Measurements from ENCODE around the gene DBT. TPM values are rescaled to one million over a fixed set of nuclear protein-coding genes. Genes with fewer than 3 reads are reported as not detected.

The DBT gene
- polyA plus RNA-seq, 1 of the 3 experiments (the other 2 are of a cell fraction), result 2.0 TPM

GRCh38 chr1:100279954-100280682 is 30.5 kb upstream of the DBT start:
- Histone ChIP-seq H3K4me1 (ENCODE audit: control insufficient read depth in 1 of 2, insufficient read depth in 2 of 2, low read depth in 1 of 2, low read length in 1 of 2) (no peaks in the 10 kb centered on the region), H3K4me2 (no peak overlapping the region), H3K79me2 (ENCODE audit: insufficient read depth) (no peaks in the 10 kb centered on the region), H3F3A (replicated peaks; ENCODE audit: insufficient read depth) (no peaks in the 10 kb centered on the region), H3K9me3 (no peaks in the 10 kb centered on the region), H3K9me2 (no peaks in the 10 kb centered on the region), H3K27me3 (ENCODE audit: insufficient read depth) (no peaks in the 10 kb centered on the region), H3K36me3 (replicated peaks in 1 of 2; ENCODE audit: control insufficient read depth in 1 of 2, insufficient read depth in 2 of 2, low read length in 1 of 2) (peaks cover 71 to 89% of the 10 kb centered on the region in 2 experiments), H3K9ac (no peak overlapping the region), H4K20me1 (ENCODE audit: insufficient read depth) (no peaks in the 10 kb centered on the region), H3K4me3 (ENCODE audit: low read depth in 2 of 2, low read length in 1 of 2) (no peak overlapping the region), H2AFZ (ENCODE audit: low read depth) (no peak overlapping the region), H3K27ac (ENCODE audit: low read depth in 2 of 2, low read length in 1 of 2) (no peak overlapping the region)
- CTCF ChIA-PET, result no interaction called here
- DNase-seq, result no peak
- WGBS (ENCODE audit: low lambda C conversion rate), result 90% methylated on average over 2 of the region's 2 CpGs
- POLR2A ChIA-PET, result no interaction called here
- TF ChIP-seq GATA2 (CRISPR knock-in tag; IDR thresholded peaks at IDR 0.05) (no peak), NRF1 (IDR thresholded peaks at IDR 0.05; ENCODE audit: low read depth, low read length) (no peak), RFX5 (IDR thresholded peaks at IDR 0.05; ENCODE audit: low read length) (no peak), TCF12 (IDR thresholded peaks at IDR 0.05) (no peak), PBX3 (IDR thresholded peaks at IDR 0.05) (no peak), RCOR1 (IDR thresholded peaks at IDR 0.05; ENCODE audit: low read length) (no peak), JUND (IDR thresholded peaks at IDR 0.05) (no peak), RAD21 (IDR thresholded peaks at IDR 0.05; ENCODE audit: low read length) (no peak), EZH2phosphoT487 (IDR thresholded peaks at IDR 0.05; ENCODE audit: borderline replicate concordance, low read depth) (no peak), RXRA (IDR thresholded peaks at IDR 0.05; ENCODE audit: borderline replicate concordance, low read depth) (no peak), USF1 (IDR thresholded peaks at IDR 0.05; ENCODE audit: borderline replicate concordance, low read depth) (no peak), FOSL2 (IDR thresholded peaks at IDR 0.05; ENCODE audit: borderline replicate concordance, low read depth) (no peak), NFIC (IDR thresholded peaks at IDR 0.05; ENCODE audit: borderline replicate concordance) (no peak)

- Histone ChIP-seq H2AFZ (ENCODE audit: low read depth) (no peak overlapping the region), H3K4me2 (no peak overlapping the region), H3K4me1 (ENCODE audit: control insufficient read depth in 1 of 2, insufficient read depth in 2 of 2, low read depth in 1 of 2, low read length in 1 of 2) (no peaks in the 10 kb centered on the region), H3K79me2 (ENCODE audit: insufficient read depth) (peaks cover 6% of the 10 kb centered on the region; the same call in 1 of the 2 replicates), H4K20me1 (ENCODE audit: insufficient read depth) (no peaks in the 10 kb centered on the region), H3K9me2 (no peaks in the 10 kb centered on the region), H3K4me3 (ENCODE audit: low read depth in 2 of 2, low read length in 1 of 2) (no peak overlapping the region), H3K27ac (ENCODE audit: low read depth in 2 of 2, low read length in 1 of 2) (no peak overlapping the region), H3K36me3 (replicated peaks in 1 of 2; ENCODE audit: control insufficient read depth in 1 of 2, insufficient read depth in 2 of 2, low read length in 1 of 2) (peaks cover 73 to 89% of the 10 kb centered on the region in 2 experiments), H3K27me3 (ENCODE audit: insufficient read depth) (no peaks in the 10 kb centered on the region), H3K9ac (no peak overlapping the region), H3K9me3 (no peaks in the 10 kb centered on the region), H3F3A (replicated peaks; ENCODE audit: insufficient read depth) (peaks cover 4% of the 10 kb centered on the region)
- 89% methylated on average over 3 of the region's 3 CpGs for WGBS (ENCODE audit: low lambda C conversion rate)
- DNase-seq, result no peak
- ChIA-PET POLR2A (no interaction called here), CTCF (no interaction called here)
- TF ChIP-seq FOXM1 (IDR thresholded peaks at IDR 0.05; ENCODE audit: low read depth) (no peak), PBX3 (IDR thresholded peaks at IDR 0.05) (no peak), ELF1 (IDR thresholded peaks at IDR 0.05) (no peak), SIN3A (IDR thresholded peaks at IDR 0.05; ENCODE audit: borderline replicate concordance, low read depth, low read length) (no peak), NFIC (IDR thresholded peaks at IDR 0.05; ENCODE audit: borderline replicate concordance) (no peak), TEAD4 (IDR thresholded peaks at IDR 0.05; ENCODE audit: borderline replicate concordance, insufficient read depth) (no peak)
These were observed 29.8 kb upstream of the DBT start for GRCh38 chr1:100279358-100279923.

Data from SK-N-SH (cell line).